Measurements from ENCODE around the gene DMPK.

GRCh38 chr19:45730368-45731288 is 51.7 kb downstream of the DMPK start, which contains the start of gene FBXO46:
- TF ChIP-seq EZH2 (IDR thresholded peaks at IDR 0.05; ENCODE audit: insufficient read depth, poor library complexity, severe bottlenecking), result no peak
- TF ChIP-seq EZH2phosphoT487 (IDR thresholded peaks at IDR 0.05; ENCODE audit: insufficient read depth, low read depth), result no peak
